Endothelial cell (in vitro differentiated cells): ENCODE results near the gene PPP2R2C. TPM values are rescaled to one million over a fixed set of nuclear protein-coding genes. Genes with fewer than 3 reads are reported as not detected.

Experiments
- DNase-seq: peaks from one replicate; pipeline ENCODE4 v3.0.0; 2021; ENCODE audit warnings: low spot score
- H3K27ac Mint-ChIP-seq: one replicate; pipeline ENCODE4 v1.8.0; 2021; ENCODE audit warnings: mixed read lengths, inconsistent platforms; ENCODE audit not compliant: unreplicated experiment
- H3K27me3 Mint-ChIP-seq: one replicate; pipeline ENCODE4 v1.8.0; 2021; ENCODE audit warnings: mild to moderate bottlenecking, moderate library complexity, mixed read lengths, inconsistent platforms; ENCODE audit not compliant: unreplicated experiment
- H3K36me3 Mint-ChIP-seq: one replicate; pipeline ENCODE4 v1.8.0; 2021; ENCODE audit warnings: mild to moderate bottlenecking, low read depth, mixed read lengths, inconsistent platforms; ENCODE audit not compliant: unreplicated experiment
- H3K4me1 Mint-ChIP-seq: one replicate; pipeline ENCODE4 v1.8.0; 2021; ENCODE audit warnings: mild to moderate bottlenecking, mixed read lengths, inconsistent platforms; ENCODE audit not compliant: unreplicated experiment
- H3K4me3 Mint-ChIP-seq: one replicate; pipeline ENCODE4 v1.8.0; 2021; ENCODE audit warnings: mild to moderate bottlenecking, mixed read lengths, inconsistent platforms; ENCODE audit not compliant: unreplicated experiment
- H3K9me3 Mint-ChIP-seq: one replicate; pipeline ENCODE4 v1.8.0; 2021; ENCODE audit warnings: mixed read lengths, inconsistent platforms; ENCODE audit not compliant: unreplicated experiment
- total RNA-seq: library from RNA; stranded (reverse); fragmentation: NEBNext Ultra II Directional; extraction: Animal tissue kit (Norgen Biotek cat#: 25700); gene quantifications from one replicate; pipeline ENCODE4 v1.2.1, GENCODE V29; 2021; ENCODE audit not compliant: unreplicated experiment
- TF ChIP-seq, protein P1 (sequence below): fragments of 200-600 bp; sonication (generic); IDR thresholded peaks from one replicate; pipeline ENCODE4 v1.5.0; 2021; ENCODE audit warnings: antibody characterized with exemption; ENCODE audit not compliant: unreplicated experiment

Gene PPP2R2C
- total RNA-seq, 1 donor from 2014 or later, result 1.7 TPM

DNA sequence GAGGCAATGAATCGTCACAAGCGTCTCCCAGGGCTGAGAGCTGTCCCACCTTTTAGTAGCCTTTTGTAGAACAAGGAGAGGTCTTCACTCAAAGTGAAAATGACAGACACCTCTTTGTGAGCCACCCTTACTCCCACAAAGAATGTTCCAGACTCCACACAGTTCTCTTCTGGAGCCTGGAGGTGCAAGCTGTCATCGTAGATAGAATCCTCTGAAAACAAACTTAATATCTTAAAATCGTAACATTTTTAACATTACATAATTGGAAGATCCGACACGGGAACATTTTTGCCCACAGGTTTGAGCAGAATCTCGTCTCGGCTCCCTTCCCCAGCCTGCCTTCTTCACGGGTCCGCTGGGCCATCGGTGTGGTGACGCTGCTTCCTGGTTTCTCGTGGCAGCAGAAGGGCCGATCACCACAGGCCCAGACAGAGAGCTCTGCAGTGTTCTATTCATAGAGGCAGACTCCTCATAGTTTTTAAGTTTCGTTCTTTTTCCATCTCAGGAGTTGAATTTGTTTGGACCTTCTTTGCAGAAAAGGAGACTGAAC is 175.1 kb downstream of the PPP2R2C start:
- no peak overlapping the region for H3K27ac Mint-ChIP-seq
- no peaks in the 10 kb centered on the region for H3K9me3 Mint-ChIP-seq
- H3K4me3 Mint-ChIP-seq, result no peak overlapping the region
- no peak for DNase-seq
- peaks cover 49% of the 10 kb centered on the region for H3K36me3 Mint-ChIP-seq
- H3K4me1 Mint-ChIP-seq, result peaks cover 2% of the 10 kb centered on the region
- H3K27me3 Mint-ChIP-seq, result peaks cover 11% of the 10 kb centered on the region
- TF ChIP-seq, protein P1, sequence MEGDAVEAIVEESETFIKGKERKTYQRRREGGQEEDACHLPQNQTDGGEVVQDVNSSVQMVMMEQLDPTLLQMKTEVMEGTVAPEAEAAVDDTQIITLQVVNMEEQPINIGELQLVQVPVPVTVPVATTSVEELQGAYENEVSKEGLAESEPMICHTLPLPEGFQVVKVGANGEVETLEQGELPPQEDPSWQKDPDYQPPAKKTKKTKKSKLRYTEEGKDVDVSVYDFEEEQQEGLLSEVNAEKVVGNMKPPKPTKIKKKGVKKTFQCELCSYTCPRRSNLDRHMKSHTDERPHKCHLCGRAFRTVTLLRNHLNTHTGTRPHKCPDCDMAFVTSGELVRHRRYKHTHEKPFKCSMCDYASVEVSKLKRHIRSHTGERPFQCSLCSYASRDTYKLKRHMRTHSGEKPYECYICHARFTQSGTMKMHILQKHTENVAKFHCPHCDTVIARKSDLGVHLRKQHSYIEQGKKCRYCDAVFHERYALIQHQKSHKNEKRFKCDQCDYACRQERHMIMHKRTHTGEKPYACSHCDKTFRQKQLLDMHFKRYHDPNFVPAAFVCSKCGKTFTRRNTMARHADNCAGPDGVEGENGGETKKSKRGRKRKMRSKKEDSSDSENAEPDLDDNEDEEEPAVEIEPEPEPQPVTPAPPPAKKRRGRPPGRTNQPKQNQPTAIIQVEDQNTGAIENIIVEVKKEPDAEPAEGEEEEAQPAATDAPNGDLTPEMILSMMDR, result no peak

DNA sequence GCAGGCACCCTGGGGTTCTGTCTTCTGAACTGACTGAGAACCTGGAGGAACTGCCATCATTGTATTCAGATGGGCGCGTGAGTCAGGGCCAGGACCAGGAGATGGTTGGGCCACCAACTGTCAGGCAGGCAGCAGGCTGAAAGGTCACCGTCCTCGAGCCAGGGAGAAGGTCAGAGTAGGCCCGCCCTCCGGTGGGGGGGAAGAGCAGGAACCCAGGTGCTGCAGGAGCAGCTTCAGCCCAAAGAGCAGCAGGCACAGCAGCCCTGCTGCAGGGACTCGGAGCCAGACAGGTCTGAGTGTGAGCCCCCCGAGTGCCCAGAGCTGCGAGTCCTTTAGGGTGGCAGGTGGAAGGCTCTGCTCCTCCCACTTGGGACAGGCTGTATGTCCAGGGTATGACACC is 176.4 kb downstream of the PPP2R2C start:
- H3K27ac Mint-ChIP-seq, result no peak overlapping the region
- H3K4me1 Mint-ChIP-seq, result peaks cover 3% of the 10 kb centered on the region
- no peak overlapping the region for H3K4me3 Mint-ChIP-seq
- H3K9me3 Mint-ChIP-seq, result no peaks in the 10 kb centered on the region
- H3K36me3 Mint-ChIP-seq, result peaks cover 39% of the 10 kb centered on the region
- TF ChIP-seq, protein P1, result no peak
- peaks cover 10% of the 10 kb centered on the region for H3K27me3 Mint-ChIP-seq
- DNase-seq, result no peak

DNA sequence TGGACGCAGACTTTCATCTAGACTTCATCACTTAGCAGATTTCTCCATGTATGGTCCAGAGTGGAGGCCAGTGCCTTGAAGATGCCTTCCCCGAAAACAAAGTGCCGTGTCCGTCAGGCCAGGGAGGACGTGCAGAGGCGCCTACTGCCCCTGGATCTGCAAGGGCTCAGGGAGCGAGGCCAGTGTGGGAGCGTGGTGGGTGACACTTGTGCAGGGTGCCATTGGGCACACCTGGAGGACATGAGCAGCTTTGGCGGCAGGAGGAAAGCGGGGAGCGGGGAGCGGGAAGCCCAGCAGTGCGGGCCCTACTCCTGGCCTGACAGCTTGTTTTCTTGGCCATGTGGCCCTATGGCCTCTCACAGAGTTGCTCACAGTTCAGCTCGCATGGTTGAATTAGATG is 176.9 kb downstream of the PPP2R2C start:
- H3K27me3 Mint-ChIP-seq, result peaks cover 5% of the 10 kb centered on the region
- H3K4me1 Mint-ChIP-seq, result peaks cover 4% of the 10 kb centered on the region
- no peak for DNase-seq
- no peak overlapping the region for H3K4me3 Mint-ChIP-seq
- H3K9me3 Mint-ChIP-seq, result no peaks in the 10 kb centered on the region
- TF ChIP-seq, protein P1, result no peak
- no peak overlapping the region for H3K27ac Mint-ChIP-seq
- H3K36me3 Mint-ChIP-seq, result peaks cover 36% of the 10 kb centered on the region

DNA sequence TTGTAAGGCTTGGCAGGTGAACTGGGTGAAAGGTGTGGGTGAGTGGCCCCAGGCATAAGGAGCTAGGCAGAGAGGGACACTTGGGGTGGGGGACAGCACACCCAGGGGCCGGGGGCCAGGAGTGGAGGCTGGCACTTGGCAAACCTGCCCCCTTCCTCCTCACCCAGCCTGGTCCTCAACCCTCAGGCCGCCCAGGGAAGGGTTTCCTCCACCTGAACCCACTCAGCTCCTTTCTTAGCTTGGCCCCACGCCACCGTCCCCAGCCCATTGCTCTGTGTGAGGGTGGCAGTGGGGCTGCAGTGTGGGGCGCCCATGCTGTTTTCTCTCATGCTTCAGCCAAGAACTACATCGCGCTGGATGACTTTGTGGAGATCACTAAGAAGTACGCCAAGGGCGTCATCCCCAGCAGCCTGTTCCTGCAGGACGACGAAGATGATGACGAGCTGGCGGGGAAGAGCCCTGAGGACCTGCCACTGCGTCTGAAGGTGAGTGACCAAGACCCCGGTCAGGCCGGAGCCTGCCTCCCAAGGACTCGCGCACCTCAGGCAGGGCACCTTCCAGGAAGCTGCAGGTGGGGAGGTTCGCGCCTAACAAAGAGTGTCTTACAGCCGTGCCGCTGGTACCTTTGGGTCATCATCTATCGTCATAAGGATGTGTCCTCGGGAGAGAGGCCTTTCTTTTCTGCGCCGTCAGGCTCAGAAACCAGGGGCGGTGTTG is 177.6 kb downstream of the PPP2R2C start:
- H3K9me3 Mint-ChIP-seq, result no peaks in the 10 kb centered on the region
- peaks cover 35% of the 10 kb centered on the region for H3K36me3 Mint-ChIP-seq
- H3K27ac Mint-ChIP-seq, result no peak overlapping the region
- H3K4me1 Mint-ChIP-seq, result peaks cover 4% of the 10 kb centered on the region
- H3K27me3 Mint-ChIP-seq, result peaks cover 4% of the 10 kb centered on the region
- TF ChIP-seq, protein P1, result no peak
- peak overlapping the region; percentile 81 for H3K4me3 Mint-ChIP-seq
- DNase-seq, result no peak

DNA sequence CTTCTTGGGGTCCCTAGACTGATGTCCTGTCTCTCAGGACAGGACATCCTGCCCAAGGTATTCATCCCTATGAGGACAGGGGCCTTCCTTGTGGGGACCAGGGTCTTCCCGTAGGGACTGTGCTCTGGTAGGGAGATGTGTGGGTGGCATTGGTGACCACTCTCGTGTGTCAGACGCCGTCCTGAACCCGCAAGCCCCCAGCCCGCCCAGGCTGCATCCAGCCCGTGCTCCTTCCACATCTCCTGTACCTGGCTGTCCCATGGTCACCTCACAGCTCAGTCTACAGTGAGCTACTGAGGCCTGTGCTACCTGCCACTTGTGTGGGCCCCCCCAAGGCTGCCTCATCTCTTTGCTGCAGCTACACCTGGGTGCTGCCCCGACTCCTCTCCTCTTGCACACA is 178.8 kb downstream of the PPP2R2C start:
- Mint-ChIP-seq H3K4me1 (peaks cover 4% of the 10 kb centered on the region), H3K4me3 (no peak overlapping the region), H3K36me3 (peaks cover 39% of the 10 kb centered on the region), H3K9me3 (no peaks in the 10 kb centered on the region), H3K27me3 (peaks cover 4% of the 10 kb centered on the region), H3K27ac (no peak overlapping the region)
- DNase-seq, result no peak
- TF ChIP-seq, protein P1, result no peak
